ENCODE data around the gene KCNN3. TPM values are rescaled to one million over a fixed set of nuclear protein-coding genes. Genes with fewer than 3 reads are reported as not detected.

The KCNN3 gene
- total and polyA plus RNA-seq, 8 donors, result 1.9 to 3.1 (median 2.3) TPM

DNA sequence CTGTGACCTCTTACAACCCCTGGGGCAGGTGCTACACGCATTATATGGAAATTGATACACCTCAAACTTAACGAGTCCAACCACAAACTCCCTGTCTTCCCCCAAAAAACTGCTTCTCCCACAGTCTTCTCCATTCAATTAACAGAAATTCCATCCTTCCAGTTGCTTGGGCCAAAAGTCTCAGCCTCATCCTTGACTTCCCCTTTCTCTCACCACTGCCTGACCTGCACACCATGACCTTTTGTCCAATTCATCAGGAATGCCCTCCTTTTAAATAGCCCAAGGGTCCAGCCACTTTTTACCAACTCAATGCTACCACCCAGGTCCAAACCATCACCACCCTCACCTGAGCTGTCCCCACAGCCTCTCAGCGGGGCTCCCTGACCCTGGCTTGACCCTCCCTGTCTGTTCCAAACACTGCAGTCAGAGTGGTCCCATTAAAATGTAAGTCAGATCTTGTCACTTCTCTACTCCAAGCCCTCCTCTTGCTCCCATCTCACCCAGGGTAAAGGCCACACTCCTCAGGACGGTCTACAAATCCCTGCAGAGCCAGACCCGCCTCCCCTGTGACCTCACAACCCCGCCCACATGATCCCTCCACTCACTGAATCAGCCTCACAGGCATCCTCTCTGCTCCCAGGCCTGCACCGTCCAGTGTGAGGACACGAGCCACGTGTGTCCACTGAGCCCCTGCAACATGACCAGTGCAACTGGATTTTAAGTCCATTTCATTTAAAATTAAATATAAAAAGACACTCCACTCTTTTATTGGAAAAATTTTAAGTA lies 18.5 kb downstream of the KCNN3 start:
- no peak overlapping the region for H3K27ac ChIP-seq
- intact Hi-C loops (cut with DNase I), result no loop called here
- DNase-seq, result no peak
- no peaks in the 10 kb centered on the region for H3K36me3 ChIP-seq
- H3K9me3 ChIP-seq, result no peaks in the 10 kb centered on the region
- TF ChIP-seq, protein P1, sequence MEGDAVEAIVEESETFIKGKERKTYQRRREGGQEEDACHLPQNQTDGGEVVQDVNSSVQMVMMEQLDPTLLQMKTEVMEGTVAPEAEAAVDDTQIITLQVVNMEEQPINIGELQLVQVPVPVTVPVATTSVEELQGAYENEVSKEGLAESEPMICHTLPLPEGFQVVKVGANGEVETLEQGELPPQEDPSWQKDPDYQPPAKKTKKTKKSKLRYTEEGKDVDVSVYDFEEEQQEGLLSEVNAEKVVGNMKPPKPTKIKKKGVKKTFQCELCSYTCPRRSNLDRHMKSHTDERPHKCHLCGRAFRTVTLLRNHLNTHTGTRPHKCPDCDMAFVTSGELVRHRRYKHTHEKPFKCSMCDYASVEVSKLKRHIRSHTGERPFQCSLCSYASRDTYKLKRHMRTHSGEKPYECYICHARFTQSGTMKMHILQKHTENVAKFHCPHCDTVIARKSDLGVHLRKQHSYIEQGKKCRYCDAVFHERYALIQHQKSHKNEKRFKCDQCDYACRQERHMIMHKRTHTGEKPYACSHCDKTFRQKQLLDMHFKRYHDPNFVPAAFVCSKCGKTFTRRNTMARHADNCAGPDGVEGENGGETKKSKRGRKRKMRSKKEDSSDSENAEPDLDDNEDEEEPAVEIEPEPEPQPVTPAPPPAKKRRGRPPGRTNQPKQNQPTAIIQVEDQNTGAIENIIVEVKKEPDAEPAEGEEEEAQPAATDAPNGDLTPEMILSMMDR (IDR thresholded peaks at IDR 0.05), result no peak
- no peak overlapping the region for H3K4me3 ChIP-seq
- peaks cover 0 to 5% of the 10 kb centered on the region in 2 donors for H3K4me1 ChIP-seq
- ATAC-seq, result no peak
- no peaks in the 10 kb centered on the region for H3K27me3 ChIP-seq

DNA sequence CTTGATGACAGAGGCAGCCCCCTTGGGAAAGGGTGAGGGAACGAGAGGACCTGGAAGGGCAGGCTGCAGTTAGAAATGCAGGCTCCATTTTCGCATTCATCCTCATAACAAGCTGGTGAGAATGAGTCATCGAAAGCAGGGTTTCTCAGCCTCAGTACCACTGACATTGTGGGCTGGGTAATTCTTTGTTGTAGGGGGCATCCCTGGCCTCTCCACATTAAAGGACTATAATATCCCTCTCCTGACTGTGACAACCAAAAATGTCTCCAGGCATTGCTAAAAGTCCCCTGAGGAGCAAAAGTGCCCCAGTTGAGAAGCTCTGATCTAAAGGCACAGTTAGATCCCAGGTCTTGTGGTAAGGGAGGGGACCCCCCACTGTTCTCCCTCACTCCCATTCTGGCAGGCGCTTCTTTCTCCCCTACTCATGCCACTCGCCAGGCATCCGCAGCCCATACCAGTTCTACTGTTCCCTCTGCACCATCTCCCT lies 20.4 kb downstream of the KCNN3 start:
- ATAC-seq (no peak), DNase-seq (no peak)
- TF ChIP-seq, protein P1 (IDR thresholded peaks at IDR 0.05), result no peak
- Histone ChIP-seq H3K27me3 (no peaks in the 10 kb centered on the region), H3K4me3 (no peak overlapping the region), H3K36me3 (no peaks in the 10 kb centered on the region), H3K4me1 (peaks cover 0 to 5% of the 10 kb centered on the region in 2 donors), H3K27ac (no peak overlapping the region), H3K9me3 (no peaks in the 10 kb centered on the region)
- intact Hi-C loops (cut with DNase I), result no loop called here

- no peak overlapping the region for H3K4me3 ChIP-seq
- no peaks in the 10 kb centered on the region for H3K27me3 ChIP-seq
- H3K9me3 ChIP-seq, result no peaks in the 10 kb centered on the region
- no peak overlapping the region for H3K27ac ChIP-seq
- ATAC-seq, result no peak
- intact Hi-C loops (cut with DNase I), result no loop called here
- peaks cover 0 to 5% of the 10 kb centered on the region in 2 donors for H3K4me1 ChIP-seq
- no peaks in the 10 kb centered on the region for H3K36me3 ChIP-seq
- TF ChIP-seq, protein P1 (IDR thresholded peaks at IDR 0.05), result no peak
- no peak for DNase-seq
These were observed 21.1 kb downstream of the KCNN3 start for GRCh38 chr1:154848983-154849382.

GRCh38 chr1:154847891-154848290 lies 22.2 kb downstream of the KCNN3 start:
- DNase-seq (no peak), ATAC-seq (no peak)
- Histone ChIP-seq H3K36me3 (no peaks in the 10 kb centered on the region), H3K27me3 (no peaks in the 10 kb centered on the region), H3K4me3 (no peak overlapping the region), H3K9me3 (no peaks in the 10 kb centered on the region), H3K4me1 (peaks cover 0 to 5% of the 10 kb centered on the region in 2 donors), H3K27ac (no peak overlapping the region)
- intact Hi-C loops (cut with DNase I), result no loop called here
- TF ChIP-seq, protein P1 (IDR thresholded peaks at IDR 0.05), result no peak

- no peak for ATAC-seq
- no peak overlapping the region for H3K27ac ChIP-seq
- intact Hi-C loops (cut with DNase I), result no loop called here
These were observed 23.3 kb downstream of the KCNN3 start for GRCh38 chr1:154846565-154847442.

More at GRCh38 chr1:154846565-154847442, 23.3 kb downstream of the KCNN3 start:
- Histone ChIP-seq H3K27me3 (no peaks in the 10 kb centered on the region), H3K4me1 (peaks cover 0 to 5% of the 10 kb centered on the region in 2 donors), H3K36me3 (no peaks in the 10 kb centered on the region), H3K9me3 (no peaks in the 10 kb centered on the region), H3K4me3 (no peak overlapping the region)
- no peak for DNase-seq
- TF ChIP-seq, protein P1 (IDR thresholded peaks at IDR 0.05), result no peak

Measured in left lung (tissue), 10 donors.